ENCODE measurements around the gene PRKG1.

The PRKG1 gene

DNA sequence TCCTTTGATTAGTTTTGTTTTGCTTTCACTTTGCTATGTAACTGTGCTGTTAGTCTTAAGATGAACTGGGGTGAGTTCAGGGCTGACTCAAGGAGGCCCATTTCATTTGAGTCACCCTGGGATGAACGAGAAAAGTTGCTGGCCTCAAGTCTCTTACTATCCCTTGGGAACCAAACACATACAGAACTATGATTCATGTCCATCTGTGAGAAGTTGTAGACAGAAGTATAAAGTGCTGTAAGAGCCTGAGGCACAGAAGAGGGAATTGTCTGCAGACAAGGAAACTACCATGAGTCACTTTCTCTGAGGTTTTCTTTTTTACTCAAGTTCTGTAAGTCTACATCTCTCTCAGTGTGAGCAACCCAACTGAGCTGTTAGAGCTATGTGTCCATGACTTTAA lies 805.0 kb downstream of the PRKG1 start:
- DNase-seq (ENCODE audit: low read depth): peak; percentile 34

DNA sequence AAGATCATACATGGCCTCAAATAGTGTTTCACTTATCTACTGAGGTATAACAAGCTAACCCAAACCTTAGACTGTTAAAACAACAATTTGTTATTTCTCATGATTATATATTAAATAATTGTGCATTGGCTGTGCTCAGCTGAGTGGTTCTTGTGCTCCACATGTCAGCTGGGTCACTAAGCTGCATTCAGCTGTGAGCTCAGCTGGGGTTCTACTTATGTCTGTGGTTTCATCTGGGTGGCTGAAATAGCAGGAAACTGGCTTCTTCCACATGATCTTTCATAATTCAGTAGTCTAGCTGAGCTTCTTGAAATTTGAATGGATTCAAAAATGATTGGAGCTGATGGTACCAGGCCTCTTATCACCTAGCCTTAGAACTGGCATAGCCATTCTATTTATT lies 806.9 kb downstream of the PRKG1 start:
- no peak for DNase-seq (ENCODE audit: low read depth)

DNA sequence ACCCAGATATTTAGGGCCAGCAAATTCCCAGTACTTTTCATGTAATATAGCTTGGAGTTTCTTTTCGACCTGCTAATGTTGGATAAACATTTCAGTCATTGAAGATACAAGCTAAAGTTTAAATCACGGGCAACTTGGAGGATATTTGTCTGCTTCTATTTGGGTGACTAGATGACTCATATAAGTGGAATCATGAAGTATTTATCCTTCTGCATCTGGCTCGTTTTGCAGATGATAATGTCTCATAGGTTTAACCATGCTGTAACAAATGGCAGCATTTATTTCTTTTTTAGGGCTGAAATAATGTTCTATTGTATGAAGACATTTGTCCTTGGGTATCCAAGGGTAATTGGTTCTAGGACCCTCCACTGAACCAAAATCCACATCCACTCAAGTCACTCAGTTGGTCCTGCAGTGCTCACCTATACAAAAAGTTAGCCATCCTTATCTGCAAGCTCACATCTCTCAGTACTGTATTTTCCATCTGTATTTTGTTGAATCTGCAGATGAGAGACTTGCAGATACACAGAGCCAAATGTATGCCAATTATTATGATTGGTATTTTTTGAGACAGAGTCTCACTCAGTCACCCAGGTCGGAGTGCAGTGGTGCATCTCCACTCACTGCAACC lies 812.3 kb downstream of the PRKG1 start:
- DNase-seq (ENCODE audit: low read depth): no peak

DNA sequence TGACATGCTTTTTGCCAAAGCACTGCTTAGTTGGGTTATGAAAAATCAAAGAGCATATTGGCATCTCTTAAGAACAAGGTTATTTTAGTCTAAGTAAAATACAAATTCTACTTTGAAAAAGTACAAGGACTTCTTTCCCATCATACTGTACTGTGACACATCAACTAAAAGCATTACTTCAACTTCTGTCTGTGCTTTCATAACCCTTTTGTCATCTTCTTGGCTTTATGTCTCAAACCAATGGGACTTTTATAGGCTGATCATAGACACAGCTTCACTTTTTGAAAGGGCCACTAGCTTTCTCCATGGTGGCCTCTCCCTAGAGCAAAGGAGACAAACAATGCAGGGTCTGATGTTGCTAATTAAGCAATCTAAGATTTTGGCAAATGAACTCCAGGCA lies 814.0 kb downstream of the PRKG1 start:
- no peak for DNase-seq (ENCODE audit: low read depth)

DNA sequence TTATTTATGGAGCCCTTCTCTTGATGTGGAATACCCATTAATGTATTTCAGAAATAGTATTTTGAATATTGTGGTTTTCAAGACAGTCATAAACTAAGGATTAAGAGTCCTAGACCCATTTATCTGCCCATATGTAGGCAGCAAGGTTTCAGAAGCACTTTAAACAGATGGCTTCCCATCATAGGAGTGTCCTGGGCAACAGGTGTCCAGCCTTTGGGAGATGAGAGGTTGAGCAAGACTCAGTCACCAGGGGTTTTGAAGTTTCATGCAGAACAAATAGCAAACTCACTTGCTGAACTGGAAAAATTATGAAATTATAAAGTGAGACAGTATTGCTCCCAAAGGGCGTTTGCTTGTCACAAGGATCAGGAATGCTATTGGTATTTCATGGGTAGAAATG lies 818.0 kb downstream of the PRKG1 start:
- DNase-seq (ENCODE audit: low read depth): no peak

DNA sequence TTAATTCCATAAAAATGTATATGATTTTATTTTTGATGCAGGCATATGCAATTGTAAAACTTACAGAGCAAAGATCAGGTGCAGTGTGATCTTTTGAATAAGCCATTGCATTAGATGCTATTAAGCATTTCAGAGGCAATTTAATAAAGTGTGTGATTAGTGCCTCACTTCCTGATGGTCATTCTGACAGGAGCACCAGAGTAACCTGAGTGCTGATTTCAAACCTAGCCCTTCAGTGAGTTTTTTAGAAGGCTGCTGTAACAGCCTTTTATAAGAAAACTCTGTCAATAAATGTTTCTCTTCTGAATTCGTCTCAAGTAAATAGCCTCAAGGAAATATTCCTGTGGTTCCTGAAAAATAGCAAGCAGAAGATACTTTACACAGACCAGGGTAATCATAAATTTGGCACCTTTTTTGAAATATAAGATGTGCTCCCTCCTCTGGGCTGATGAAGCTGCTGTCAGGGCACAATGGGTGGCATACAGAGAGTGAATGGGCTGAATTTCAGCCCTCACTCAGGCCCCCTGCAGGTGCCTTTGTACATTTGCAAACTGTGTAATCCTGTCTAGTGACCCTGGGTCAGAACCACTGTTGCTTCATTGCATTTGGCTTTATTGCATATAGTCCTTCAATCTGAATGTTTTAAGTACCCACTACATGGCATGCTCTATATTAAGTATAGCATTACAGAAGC lies 818.8 kb downstream of the PRKG1 start:
- DNase-seq (ENCODE audit: low read depth): no peak

DNA sequence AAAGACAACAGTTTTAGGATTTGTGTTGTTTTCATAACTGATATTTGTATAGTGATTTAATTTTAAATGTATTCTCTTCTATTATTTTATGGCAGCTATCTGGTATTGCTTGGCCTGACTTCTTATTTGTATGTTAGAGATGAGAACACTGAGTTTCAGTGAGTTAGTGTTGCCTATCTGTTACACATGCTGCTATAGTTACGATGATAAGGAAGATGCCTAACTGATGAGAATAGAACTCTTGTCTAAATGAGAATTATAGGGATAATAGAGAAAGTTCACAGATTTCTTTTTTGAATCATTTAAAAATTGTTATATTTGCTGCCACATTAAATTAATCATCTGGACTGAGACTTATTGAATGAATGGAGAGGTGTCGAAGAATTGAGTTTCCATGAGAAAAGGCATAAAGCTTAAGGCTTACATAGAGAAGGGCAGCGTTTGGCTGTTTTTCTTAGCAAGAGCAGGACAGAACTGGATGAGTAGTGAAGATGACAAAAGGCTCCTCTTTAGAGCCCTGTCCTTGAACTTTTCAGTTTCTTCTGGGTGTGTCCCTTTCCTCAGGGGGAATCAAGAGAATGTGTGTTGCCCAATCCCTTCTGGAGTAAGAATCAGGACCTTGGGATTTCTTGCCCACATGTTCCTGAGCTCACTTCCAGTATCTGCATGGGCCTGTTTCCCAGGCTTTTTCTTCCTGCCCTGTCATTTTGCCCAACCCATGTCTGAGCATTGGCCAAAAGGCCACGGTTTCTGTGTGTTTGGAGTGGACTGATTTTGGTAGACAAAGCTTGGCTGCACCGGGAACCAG lies 820.7 kb downstream of the PRKG1 start:
- DNase-seq (ENCODE audit: low read depth): no peak

DNA sequence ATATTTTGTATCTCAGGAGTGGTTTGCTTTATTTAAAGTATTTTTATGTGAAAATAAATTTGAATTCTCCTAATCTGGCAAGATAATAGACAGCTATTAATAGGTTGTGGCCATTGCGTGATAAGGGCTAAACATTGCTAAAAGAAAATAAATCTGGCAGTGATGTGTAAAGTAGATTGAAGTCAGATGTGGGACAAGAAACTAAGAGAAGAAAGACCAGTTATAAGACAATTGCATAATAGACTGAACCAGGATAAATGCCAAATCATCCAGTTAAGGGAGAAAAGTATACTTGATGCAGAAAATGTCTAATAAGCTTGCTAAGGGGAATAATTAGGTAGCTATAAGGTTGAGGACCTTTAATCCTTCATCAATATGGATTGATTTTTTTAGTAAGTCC lies 822.6 kb downstream of the PRKG1 start:
- DNase-seq (ENCODE audit: low read depth): no peak

DNA sequence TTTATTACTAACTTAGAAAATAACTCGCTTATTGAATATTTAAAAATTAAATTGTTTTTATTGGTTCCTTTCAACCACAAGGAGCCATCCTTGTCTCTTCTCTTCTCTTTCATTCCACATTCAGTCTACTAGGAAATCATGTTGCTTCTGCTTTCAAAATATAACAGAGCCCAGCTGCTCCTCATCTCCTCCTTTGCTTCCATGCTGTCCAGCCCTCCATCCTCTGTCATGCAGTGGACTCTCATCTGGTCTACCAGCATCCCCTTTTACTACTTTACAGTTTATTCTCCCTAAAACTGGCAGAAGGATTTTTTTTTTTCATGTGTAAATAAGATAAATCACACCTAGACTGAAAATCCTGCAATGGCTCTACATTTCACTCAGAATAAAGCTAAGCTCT lies 823.3 kb downstream of the PRKG1 start:
- DNase-seq (ENCODE audit: low read depth): no peak

DNA sequence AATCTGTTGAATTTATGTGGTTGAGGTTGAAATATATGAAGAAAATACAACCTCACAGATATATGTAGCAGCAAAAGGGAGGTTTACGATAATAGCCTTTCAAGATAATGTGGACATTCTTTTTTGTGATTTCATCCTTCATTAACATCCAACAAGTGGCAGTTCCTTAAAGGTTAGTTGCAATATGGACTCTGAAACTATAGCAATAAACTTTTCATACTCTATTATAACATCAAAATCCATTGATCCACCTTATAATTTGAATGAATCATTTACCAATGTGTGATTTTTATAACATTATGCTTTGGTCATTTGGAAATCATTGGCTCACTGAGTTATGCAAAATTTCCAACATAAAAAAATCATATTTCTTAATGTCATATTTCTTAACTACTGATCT lies 825.9 kb downstream of the PRKG1 start:
- no peak for DNase-seq (ENCODE audit: low read depth)

DNA sequence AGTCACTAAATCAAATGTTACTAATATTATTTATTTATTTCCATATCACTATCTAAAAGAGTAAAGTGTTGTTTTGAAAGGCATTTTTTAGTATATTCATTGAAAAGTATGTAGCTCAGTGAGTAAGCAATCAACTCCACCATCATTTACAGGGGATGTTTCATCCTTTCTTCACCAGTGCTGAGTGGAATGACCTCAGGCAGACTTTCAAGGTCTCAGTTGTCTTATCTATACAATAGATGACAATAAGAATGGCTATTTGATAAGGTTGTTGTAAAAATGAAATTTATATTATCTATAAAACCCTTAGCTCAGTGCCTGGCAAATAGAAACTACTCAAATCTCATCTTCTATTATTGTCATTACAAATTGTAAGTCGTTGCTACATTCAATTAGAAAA lies 829.4 kb downstream of the PRKG1 start:
- DNase-seq (ENCODE audit: low read depth): no peak

DNA sequence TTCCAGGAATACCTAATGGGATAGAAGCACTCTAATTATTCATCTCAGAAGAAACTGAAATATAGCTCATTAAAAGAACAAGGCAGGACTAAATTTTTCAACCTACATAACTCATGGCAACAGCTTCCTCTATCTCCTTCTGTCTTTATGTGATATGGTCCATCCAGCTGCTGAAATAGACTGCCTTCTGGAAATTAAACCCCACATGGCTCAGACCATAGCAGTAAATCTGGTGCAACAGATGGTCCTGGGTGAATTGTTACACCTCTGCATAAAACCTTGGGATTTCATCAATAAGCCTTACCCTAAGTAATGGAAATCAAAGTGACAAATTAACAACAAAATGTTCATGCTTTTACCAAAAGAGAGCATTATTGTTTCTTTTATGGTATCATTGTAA lies 830.7 kb downstream of the PRKG1 start:
- no peak for DNase-seq (ENCODE audit: low read depth)

DNA sequence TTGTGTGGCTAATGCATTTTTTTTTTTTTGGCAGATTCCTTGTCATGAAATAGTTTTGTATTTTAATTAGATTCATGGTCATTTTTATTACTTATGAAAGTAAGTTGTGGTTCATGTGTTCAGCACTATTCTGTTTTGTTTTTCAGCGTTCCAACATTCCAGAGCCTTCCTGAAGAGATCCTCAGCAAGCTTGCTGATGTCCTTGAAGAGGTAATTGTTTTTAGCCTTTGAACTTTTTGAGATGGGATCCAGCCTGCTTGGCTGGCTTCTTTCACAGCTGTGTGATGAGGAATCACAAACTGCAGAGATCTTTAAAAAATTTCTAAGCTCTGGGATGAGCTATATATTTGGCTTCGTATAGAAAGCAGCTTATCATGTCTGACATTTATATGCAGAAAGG lies 833.1 kb downstream of the PRKG1 start:
- no peak for DNase-seq (ENCODE audit: low read depth)

DNA sequence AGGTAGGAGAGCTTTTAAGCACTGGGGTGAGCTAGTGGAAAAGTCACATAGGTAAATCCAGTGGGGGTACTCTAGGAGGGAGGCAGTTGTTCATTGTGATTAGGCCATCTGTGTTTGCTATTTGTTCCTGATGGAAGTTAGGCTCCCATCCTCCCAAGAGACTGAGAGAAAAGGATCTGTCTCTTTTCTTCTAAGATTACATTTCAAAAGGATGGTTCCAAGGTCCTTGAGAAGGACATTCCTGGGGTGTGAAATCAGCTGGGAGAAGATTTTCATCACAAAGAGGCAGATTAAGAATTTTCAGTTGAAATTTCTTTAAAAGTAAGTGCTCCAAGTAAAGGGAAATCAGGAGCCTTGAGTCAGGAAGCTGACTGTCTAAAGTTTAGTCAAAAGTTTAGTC lies 835.9 kb downstream of the PRKG1 start:
- DNase-seq (ENCODE audit: low read depth): no peak

DNA sequence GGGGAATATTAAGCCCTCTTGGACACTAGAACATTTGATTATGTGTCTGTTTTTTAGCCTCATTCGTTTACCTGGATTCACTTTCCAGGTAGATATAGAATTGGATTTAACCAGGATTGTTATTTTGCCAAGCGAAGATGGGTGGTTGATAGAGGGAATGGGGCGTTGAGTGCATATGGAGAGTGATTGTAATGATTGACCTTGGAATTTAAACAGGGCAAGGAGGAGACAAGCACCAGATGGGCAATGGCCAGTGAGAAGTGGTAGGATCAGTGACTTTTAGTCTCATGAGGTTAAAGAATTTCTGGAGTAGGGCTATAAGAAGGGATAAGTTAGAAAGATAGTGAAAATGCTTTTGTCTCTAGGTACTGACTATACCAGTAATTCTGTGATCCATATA lies 836.3 kb downstream of the PRKG1 start:
- no peak for DNase-seq (ENCODE audit: low read depth)

DNA sequence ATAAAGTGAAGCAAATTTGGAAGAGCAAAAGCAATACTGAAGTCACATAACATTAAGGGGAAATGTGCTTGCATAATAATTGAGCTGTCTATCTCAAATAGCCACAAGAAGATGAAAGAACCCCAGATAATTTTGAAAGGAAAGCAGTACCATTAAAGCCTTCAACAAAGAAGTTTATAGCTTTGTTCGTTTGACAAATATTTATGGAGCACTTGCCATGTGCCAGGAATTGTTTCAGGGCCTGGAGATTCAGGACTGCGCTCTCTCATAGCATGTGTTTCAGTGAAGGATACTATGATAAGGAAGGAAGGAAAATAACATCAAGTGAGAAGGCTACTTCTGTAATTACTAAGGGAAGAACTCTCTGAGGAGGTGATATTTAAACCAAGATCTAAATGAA lies 837.4 kb downstream of the PRKG1 start:
- DNase-seq (ENCODE audit: low read depth): no peak

DNA sequence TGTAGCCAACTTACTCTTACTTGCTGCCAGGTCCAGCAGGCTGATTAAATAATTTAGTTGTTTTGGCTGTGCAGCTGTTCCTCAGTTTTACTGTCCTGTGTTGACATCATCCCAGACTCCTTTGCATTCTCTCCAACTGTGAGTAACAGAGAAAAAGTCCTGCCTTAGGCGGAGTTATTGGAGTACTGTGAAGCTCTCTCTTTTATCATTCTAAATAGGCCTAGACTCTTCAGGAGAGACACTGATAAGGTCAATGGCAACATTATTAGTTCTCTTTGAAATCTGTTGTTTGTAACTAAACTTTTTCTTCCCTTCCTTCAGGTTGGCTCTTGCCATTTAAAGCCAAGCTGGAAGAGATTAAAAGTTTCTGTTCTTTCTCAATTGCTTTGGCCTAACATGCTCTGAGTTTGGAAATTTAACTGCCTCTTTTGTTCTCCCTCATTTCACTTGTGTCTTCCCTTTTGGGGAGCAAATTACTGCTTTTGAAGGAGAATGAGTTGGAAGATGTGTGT lies 840.8 kb downstream of the PRKG1 start:
- no peak for DNase-seq (ENCODE audit: low read depth)

DNA sequence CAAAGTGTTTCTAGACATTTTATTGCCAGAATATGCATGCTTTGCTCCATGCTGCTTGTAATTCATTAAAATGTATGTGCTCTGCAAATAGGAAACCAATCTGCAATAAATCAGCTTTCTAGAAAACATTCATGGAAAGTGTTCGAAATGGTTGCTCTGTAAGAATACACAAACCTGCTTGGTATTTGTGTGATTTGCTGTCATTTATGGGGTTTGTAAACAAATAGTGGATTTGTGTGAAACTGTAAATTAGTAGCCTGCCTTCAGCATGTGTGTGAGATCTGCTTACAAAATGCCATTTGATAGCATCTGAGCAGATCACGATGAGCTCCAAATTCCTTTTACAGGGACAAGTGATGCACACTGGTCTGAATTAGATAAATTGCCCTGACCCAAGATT lies 844.2 kb downstream of the PRKG1 start:
- no peak for DNase-seq (ENCODE audit: low read depth)

DNA sequence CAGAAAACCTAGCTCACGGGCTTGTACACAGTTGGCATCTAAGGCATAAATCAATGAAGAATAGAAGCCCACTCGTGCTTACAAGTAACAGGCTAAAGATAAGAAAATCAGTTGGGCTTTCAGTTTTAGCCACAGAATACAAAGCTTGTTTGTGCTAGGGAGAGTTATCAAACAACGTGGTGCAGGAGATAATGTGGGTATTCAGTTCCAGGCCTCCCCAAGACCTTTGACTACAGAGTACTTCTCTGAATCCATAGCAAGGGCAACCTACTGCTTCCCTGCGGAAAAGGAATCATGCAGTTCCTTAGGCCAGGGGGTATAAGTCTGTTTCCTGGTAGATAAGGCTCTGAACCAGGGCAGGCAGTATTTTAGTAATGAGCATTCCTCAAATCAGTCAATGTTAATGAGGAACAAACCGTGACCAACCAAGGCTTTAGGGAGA lies 844.6 kb downstream of the PRKG1 start:
- no peak for DNase-seq (ENCODE audit: low read depth)

DNA sequence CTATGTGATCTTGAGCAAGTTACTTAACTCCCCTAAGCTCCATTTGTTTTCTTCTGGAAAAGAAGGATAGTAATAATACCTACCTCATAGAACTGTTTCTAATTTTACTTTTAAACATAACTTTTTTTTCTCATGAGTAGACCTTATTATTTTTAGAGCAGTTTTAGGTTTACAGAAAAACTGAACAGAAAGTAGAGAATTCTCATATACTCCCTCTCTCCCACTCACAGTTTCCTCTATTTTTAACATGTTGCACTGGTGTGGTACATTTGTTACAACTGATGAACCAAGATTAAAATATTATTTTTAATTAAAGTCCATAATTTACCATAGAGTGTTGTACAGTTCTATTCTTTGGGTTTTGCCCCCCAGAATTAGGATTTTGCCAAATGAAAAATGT lies 846.4 kb downstream of the PRKG1 start:
- DNase-seq (ENCODE audit: low read depth): no peak

DNA sequence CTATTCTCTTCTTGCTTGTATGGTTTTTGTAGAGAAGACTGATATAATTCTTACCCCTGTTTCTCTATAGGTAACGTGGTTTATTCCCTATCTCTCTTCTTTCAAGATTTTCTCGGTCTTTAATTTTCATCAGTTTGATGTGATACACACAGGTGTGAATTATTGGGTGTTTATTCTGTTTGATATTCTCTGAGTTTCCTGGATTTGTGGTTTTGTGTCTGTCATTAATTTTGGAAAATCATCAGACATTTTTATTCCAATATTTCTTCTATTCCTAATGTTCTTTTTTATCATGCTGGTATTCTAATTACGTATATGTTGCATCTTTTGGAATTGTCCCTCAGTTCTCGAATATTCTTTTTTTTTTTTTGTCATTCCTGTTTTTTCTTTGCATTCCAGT lies 850.1 kb downstream of the PRKG1 start:
- DNase-seq (ENCODE audit: low read depth): no peak

DNA sequence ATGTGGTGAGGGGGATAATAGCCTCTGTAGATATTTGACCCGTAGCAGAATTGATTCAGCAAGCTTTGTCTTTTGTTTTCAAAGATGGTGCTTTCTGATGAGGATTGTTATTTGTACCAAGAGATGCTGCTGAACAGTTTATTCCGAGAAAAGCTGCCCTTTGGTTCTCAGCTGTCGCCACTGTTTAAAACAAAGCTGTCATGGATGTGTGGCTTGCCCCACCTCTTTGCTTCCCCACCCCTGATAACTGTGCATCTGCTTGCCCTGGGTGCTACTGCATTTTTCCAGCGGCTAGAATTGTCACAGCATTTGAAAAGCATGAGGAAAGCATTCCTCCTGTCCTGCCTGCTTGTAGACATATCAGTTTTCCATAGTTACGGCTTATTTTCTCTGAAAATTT lies 852.0 kb downstream of the PRKG1 start:
- DNase-seq (ENCODE audit: low read depth): no peak

DNA sequence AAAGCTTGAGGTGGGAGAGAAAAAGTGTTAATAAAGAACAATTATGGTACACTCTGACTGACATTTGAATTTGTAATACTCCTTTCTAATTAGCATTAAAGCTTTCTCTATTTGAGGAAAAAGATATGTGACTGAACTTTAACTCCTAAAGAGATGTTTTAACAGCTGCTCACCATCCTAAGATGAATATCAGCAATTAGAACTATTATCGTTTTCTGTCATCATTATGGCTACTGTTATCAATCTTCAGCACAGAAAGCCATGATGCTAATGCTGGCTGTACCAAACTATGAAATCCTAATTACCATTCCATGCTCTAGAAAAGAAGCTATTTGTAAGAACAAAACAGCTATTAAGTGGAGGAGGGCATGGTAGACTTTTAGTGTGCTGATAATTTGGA lies 853.9 kb downstream of the PRKG1 start:
- no peak for DNase-seq (ENCODE audit: low read depth)

Data from HS-27A (cell line).